Mesendoderm (in vitro differentiated cells): ENCODE measurements around the gene C17orf113.

Experiments
- DNase-seq: peaks from one replicate; pipeline ENCODE4 v3.0.0; 2013
- H2AK5ac ChIP-seq: 2 replicates; pipeline ENCODE4 v1.6.1; 2013; ENCODE audit warnings: low read length, inconsistent platforms
- H2BK120ac ChIP-seq: 2 replicates; pipeline ENCODE4 v1.6.1; 2013; ENCODE audit warnings: low read depth, mild to moderate bottlenecking, low read length, moderate library complexity, mixed read lengths
- H2BK15ac ChIP-seq: replicated peaks from 2 replicates; pipeline ENCODE4 v1.6.1; 2013; ENCODE audit warnings: low read depth, mild to moderate bottlenecking, moderate library complexity
- H2BK5ac ChIP-seq: 2 replicates; pipeline ENCODE4 v1.6.1; 2013; ENCODE audit warnings: low read length, inconsistent platforms
- H3K18ac ChIP-seq: 2 replicates; pipeline ENCODE4 v1.6.1; 2013; ENCODE audit warnings: mild to moderate bottlenecking, low read length, mixed read lengths
- H3K23ac ChIP-seq: one replicate; pipeline ENCODE4 v1.6.1; 2013; ENCODE audit warnings: low read length
- H3K27ac ChIP-seq: 2 replicates; pipeline ENCODE4 v1.5.1; 2013; ENCODE audit warnings: low read depth, mild to moderate bottlenecking, inconsistent platforms, low read length, moderate library complexity
- H3K27me3 ChIP-seq: 2 replicates; pipeline ENCODE4 v1.6.1; 2013; ENCODE audit warnings: low read length, control low read depth, mild to moderate bottlenecking, inconsistent platforms; ENCODE audit not compliant: insufficient read depth, poor library complexity
- H3K36me3 ChIP-seq: 2 replicates; pipeline ENCODE4 v1.6.1; 2013; ENCODE audit warnings: low read length, inconsistent platforms; ENCODE audit not compliant: control insufficient read depth, insufficient read depth
- H3K4ac ChIP-seq: one replicate; pipeline ENCODE4 v1.6.1; 2013; ENCODE audit warnings: low read depth, mild to moderate bottlenecking, low read length, moderate library complexity
- H3K4me1 ChIP-seq: 2 replicates; pipeline ENCODE4 v1.6.1; 2013; ENCODE audit warnings: low read depth, low read length, inconsistent platforms; ENCODE audit not compliant: control insufficient read depth
- H3K4me2 ChIP-seq: 2 replicates; pipeline ENCODE4 v1.6.1; 2013; ENCODE audit warnings: low read length
- H3K4me3 ChIP-seq: 2 replicates; pipeline ENCODE4 v1.5.1; 2013; ENCODE audit warnings: mild to moderate bottlenecking, low read length
- H3K56ac ChIP-seq: one replicate; pipeline ENCODE4 v1.6.1; 2013; ENCODE audit warnings: low read length
- H3K79me1 ChIP-seq: 2 replicates; pipeline ENCODE4 v1.6.1; 2013; ENCODE audit warnings: low read length, inconsistent platforms
- H3K79me2 ChIP-seq: 2 replicates; pipeline ENCODE4 v1.6.1; 2013; ENCODE audit warnings: mild to moderate bottlenecking, low read length; ENCODE audit not compliant: control insufficient read depth, insufficient read depth
- H3K9ac ChIP-seq: 2 replicates; pipeline ENCODE4 v1.6.1; 2013; ENCODE audit warnings: low read length, inconsistent platforms
- H4K5ac ChIP-seq: one replicate; pipeline ENCODE4 v1.6.1; 2013; ENCODE audit warnings: low read length
- H4K8ac ChIP-seq: one replicate; pipeline ENCODE4 v1.6.1; 2013; ENCODE audit warnings: low read depth, mild to moderate bottlenecking, control low read depth, low read length, moderate library complexity
- WGBS: extraction: QIAGEN DNeasy Blood & Tissue Kit; methylation state at CpG from one replicate; pipeline ENCODE4 v1.1.7; 2013; ENCODE audit warnings: low lambda C conversion rate, missing lambda C conversion rate; ENCODE audit not compliant: insufficient coverage; ENCODE audit errors: extremely low coverage; 5-methylcytosine and 5-hydroxymethylcytosine counted together

C17orf113 gene

GRCh38 chr17:42028791-42029127 lies 21.6 kb downstream of the C17orf113 start:
- Histone ChIP-seq H3K23ac (no peak overlapping the region), H4K8ac (no peak overlapping the region), H2BK120ac (no peak overlapping the region), H2BK15ac (no peak overlapping the region), H4K5ac (no peak overlapping the region), H3K79me1 (no peaks in the 10 kb centered on the region), H3K4ac (no peak overlapping the region), H3K4me2 (no peak overlapping the region), H3K79me2 (no peaks in the 10 kb centered on the region), H2AK5ac (no peak overlapping the region), H3K9ac (no peak overlapping the region), H3K27ac (no peak overlapping the region), H3K56ac (no peak overlapping the region), H3K36me3 (peaks cover 2% of the 10 kb centered on the region), H3K18ac (no peak overlapping the region), H3K4me1 (no peaks in the 10 kb centered on the region), H3K4me3 (no peak overlapping the region), H2BK5ac (no peak overlapping the region), H3K27me3 (no peaks in the 10 kb centered on the region)
- no peak for DNase-seq
- no CpG with 5 or more reads among the region's 7 CpGs for whole genome bisulfite sequencing

GRCh38 chr17:42027961-42028790 lies 22.2 kb downstream of the C17orf113 start:
- H3K4me2 ChIP-seq: no peak overlapping the region
- H3K79me1 ChIP-seq: no peaks in the 10 kb centered on the region
- no peaks in the 10 kb centered on the region for H3K4me1 ChIP-seq
- WGBS: no CpG with 5 or more reads among the region's 19 CpGs
- H3K56ac ChIP-seq: peak overlapping the region; percentile 45
- H3K4ac ChIP-seq: no peak overlapping the region
- H3K27me3 ChIP-seq: no peaks in the 10 kb centered on the region
- H3K4me3 ChIP-seq: no peak overlapping the region
- no peak overlapping the region for H2BK120ac ChIP-seq
- H4K5ac ChIP-seq: no peak overlapping the region
- no peak overlapping the region for H3K23ac ChIP-seq
- peak; percentile 86 for DNase-seq
- no peak overlapping the region for H2BK15ac ChIP-seq
- H3K79me2 ChIP-seq: no peaks in the 10 kb centered on the region
- H2BK5ac ChIP-seq: no peak overlapping the region
- H4K8ac ChIP-seq: no peak overlapping the region
- no peak overlapping the region for H2AK5ac ChIP-seq
- no peak overlapping the region for H3K18ac ChIP-seq
- peak overlapping the region; percentile 8 for H3K9ac ChIP-seq
- H3K27ac ChIP-seq: no peak overlapping the region
- peaks cover 2% of the 10 kb centered on the region for H3K36me3 ChIP-seq

GRCh38 chr17:42027590-42027889 lies 22.9 kb downstream of the C17orf113 start:
- Histone ChIP-seq H3K4ac (no peak overlapping the region), H2BK15ac (no peak overlapping the region), H4K5ac (no peak overlapping the region), H3K27me3 (no peaks in the 10 kb centered on the region), H2BK5ac (no peak overlapping the region), H3K4me1 (no peaks in the 10 kb centered on the region), H3K36me3 (peaks cover 2% of the 10 kb centered on the region), H2BK120ac (no peak overlapping the region), H3K79me2 (no peaks in the 10 kb centered on the region), H3K18ac (no peak overlapping the region), H2AK5ac (no peak overlapping the region), H3K4me2 (no peak overlapping the region), H3K4me3 (no peak overlapping the region), H4K8ac (no peak overlapping the region), H3K27ac (no peak overlapping the region), H3K23ac (no peak overlapping the region), H3K79me1 (no peaks in the 10 kb centered on the region), H3K9ac (no peak overlapping the region), H3K56ac (no peak overlapping the region)
- DNase-seq: no peak
- WGBS: no CpG with 5 or more reads among the region's 5 CpGs

GRCh38 chr17:42026857-42027589 lies 23.4 kb downstream of the C17orf113 start:
- no peaks in the 10 kb centered on the region for H3K79me1 ChIP-seq
- no peaks in the 10 kb centered on the region for H3K79me2 ChIP-seq
- no CpG with 5 or more reads among the region's 17 CpGs for WGBS
- no peak overlapping the region for H2BK5ac ChIP-seq
- no peaks in the 10 kb centered on the region for H3K4me1 ChIP-seq
- no peak overlapping the region for H3K27ac ChIP-seq
- no peak overlapping the region for H3K4ac ChIP-seq
- H4K8ac ChIP-seq: no peak overlapping the region
- H4K5ac ChIP-seq: no peak overlapping the region
- no peak overlapping the region for H3K18ac ChIP-seq
- H3K56ac ChIP-seq: no peak overlapping the region
- no peak overlapping the region for H3K4me3 ChIP-seq
- H3K4me2 ChIP-seq: no peak overlapping the region
- H3K23ac ChIP-seq: no peak overlapping the region
- H2BK15ac ChIP-seq: no peak overlapping the region
- H3K27me3 ChIP-seq: no peaks in the 10 kb centered on the region
- H3K36me3 ChIP-seq: peaks cover 3% of the 10 kb centered on the region
- DNase-seq: no peak
- no peak overlapping the region for H3K9ac ChIP-seq
- H2BK120ac ChIP-seq: no peak overlapping the region
- no peak overlapping the region for H2AK5ac ChIP-seq

GRCh38 chr17:42025936-42026335 lies 24.5 kb downstream of the C17orf113 start:
- Histone ChIP-seq H2BK5ac (no peak overlapping the region), H2BK120ac (no peak overlapping the region), H3K4me1 (peaks cover 2% of the 10 kb centered on the region), H2BK15ac (no peak overlapping the region), H3K9ac (no peak overlapping the region), H3K4ac (no peak overlapping the region), H3K4me2 (no peak overlapping the region), H4K5ac (no peak overlapping the region), H4K8ac (no peak overlapping the region), H3K56ac (no peak overlapping the region), H3K23ac (no peak overlapping the region), H3K18ac (no peak overlapping the region), H3K27me3 (no peaks in the 10 kb centered on the region), H3K4me3 (no peak overlapping the region), H3K79me2 (peaks cover 3% of the 10 kb centered on the region), H2AK5ac (no peak overlapping the region), H3K27ac (no peak overlapping the region), H3K36me3 (peaks cover 3% of the 10 kb centered on the region), H3K79me1 (peaks cover 7% of the 10 kb centered on the region)
- no CpG with 5 or more reads among the region's 3 CpGs for WGBS
- DNase-seq: no peak
